ENCODE data around the gene TMEM222. TPM values are rescaled to one million over a fixed set of nuclear protein-coding genes. Genes with fewer than 3 reads are reported as not detected.
A peak's percentile ranks its signal among the peaks of the same experiment; 100 is the strongest.

Gene TMEM222
- total RNA-seq, 4 donors from 2014 or later: 17.3 to 27.1 (median 23.7) TPM

GRCh38 chr1:27357281-27358037 lies 35.5 kb downstream of the TMEM222 start:
- no peak for DNase-seq (ENCODE audit: low spot score)
- peak; percentile 51 for ATAC-seq (ENCODE audit: low FRiP score)
- TF ChIP-seq, protein P1, sequence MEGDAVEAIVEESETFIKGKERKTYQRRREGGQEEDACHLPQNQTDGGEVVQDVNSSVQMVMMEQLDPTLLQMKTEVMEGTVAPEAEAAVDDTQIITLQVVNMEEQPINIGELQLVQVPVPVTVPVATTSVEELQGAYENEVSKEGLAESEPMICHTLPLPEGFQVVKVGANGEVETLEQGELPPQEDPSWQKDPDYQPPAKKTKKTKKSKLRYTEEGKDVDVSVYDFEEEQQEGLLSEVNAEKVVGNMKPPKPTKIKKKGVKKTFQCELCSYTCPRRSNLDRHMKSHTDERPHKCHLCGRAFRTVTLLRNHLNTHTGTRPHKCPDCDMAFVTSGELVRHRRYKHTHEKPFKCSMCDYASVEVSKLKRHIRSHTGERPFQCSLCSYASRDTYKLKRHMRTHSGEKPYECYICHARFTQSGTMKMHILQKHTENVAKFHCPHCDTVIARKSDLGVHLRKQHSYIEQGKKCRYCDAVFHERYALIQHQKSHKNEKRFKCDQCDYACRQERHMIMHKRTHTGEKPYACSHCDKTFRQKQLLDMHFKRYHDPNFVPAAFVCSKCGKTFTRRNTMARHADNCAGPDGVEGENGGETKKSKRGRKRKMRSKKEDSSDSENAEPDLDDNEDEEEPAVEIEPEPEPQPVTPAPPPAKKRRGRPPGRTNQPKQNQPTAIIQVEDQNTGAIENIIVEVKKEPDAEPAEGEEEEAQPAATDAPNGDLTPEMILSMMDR (IDR thresholded peaks at IDR 0.05): peak in 2 of 3 donors; percentile 55 to 90

DNA sequence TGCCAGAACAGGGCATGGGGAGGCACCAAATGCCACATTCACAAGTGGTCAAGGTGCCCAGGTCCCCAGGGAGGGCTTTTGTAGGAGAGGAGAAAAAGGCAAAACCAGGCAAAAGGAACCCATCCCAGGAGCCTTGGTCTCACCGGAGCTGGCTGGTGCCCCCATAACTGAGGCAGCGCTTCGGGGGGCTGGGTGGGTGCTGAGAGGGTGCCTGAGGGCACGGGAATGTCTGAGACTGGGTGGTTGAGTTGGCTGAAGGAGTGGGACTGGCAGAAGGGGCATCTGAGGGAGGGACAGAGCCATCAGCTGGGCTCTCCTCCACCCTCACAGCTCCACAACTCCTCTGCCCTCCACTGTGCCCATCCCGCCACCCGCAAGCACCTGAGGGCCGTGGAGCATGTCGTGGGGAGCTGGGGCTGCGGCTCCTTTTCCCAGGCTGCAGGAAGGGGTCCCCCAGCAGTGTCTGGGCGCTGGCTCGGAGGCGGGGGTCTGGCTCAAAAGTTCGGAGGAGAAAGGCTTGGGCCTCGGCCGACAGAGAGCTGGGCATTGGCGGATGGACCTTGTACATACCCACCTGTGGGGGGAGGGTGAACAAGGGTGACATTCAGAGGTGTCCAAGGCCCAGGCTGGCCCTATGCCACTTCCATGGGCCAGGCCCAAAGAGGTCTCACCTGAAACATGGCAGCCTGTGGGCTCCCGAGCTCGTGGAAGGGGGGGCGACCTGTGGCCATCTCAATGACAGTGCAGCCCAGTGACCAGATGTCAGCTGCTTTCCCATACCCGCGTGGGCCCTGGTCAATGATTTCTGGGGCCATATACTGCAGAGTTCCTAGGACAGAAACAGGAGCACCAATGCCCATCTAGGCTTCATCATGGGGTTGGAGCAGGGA lies 36.3 kb downstream of the TMEM222 start:
- no peak for ATAC-seq (ENCODE audit: low FRiP score)

GRCh38 chr1:27358928-27359313 lies 37.0 kb downstream of the TMEM222 start:
- TF ChIP-seq, protein P1 (IDR thresholded peaks at IDR 0.05): no peak
- DNase-seq (ENCODE audit: low spot score) (no peak), ATAC-seq (ENCODE audit: low FRiP score) (no peak)

More for the DNA sequence above, 36.3 kb downstream of the TMEM222 start:
- TF ChIP-seq, protein P1 (IDR thresholded peaks at IDR 0.05): no peak
- no peak for DNase-seq (ENCODE audit: low spot score)

DNA sequence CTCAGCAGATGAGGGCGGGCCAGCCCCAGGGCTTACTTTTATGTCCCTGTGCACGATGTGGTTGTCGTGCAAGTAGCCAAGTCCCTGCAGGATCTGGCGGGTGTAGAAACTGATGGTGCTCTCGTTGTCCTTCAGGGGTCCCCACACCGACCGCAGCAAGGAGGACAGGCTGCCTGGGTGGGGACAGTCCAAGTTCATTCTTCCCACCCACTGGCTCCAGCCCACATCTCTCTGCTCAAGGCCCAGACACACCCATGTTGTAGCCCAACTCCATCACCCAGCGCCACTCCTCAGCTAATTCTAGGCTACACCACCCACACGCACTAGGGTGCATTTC lies 37.8 kb downstream of the TMEM222 start:
- TF ChIP-seq, protein P1 (IDR thresholded peaks at IDR 0.05): no peak
- ATAC-seq (ENCODE audit: low FRiP score) (no peak), DNase-seq (ENCODE audit: low spot score) (no peak)

DNA sequence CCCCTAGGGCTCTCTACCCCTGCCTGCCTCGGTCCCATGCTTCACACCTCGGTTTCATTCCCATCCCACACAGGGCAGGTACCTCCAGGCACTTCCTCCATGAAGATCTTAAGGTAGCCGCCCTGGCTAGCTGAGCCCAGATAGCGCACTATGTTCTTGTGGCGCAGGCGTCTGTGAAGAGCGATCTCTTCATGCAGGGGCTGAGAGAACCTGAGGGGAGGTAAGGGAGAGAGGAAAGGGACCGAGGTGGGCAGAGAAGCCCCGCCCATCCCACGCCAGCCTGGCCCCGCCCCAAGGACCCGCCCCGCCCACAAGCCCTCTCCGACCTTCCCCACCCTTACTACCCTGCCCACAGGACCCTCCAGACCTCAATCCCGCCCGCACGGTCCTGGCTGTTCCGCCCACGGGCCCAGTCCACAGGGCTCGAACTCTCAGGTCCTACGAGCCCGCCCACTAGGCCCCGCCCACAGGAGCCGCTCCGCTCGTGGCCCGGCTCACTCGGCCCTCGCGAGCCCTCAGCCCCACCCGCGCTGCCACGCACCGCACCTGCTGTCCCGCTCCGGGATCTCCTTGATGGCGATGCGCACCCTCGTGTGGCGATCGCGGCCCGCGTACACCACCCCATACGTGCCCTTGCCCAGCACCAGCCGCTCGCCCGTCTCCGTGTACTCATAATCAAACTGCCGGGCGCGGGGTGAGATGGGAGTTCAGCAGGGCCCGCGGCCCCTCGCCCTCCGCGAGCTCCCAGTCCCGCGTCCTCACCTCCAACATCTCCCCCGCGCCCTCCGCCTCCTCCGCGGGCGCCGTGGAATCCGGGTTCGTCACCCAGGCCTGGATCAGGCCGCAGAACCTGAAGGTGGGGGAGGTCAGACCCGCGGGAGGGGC lies 38.4 kb downstream of the TMEM222 start:
- DNase-seq (ENCODE audit: low spot score) (no peak), ATAC-seq (ENCODE audit: low FRiP score) (no peak)
- TF ChIP-seq, protein P1 (IDR thresholded peaks at IDR 0.05): no peak

DNA sequence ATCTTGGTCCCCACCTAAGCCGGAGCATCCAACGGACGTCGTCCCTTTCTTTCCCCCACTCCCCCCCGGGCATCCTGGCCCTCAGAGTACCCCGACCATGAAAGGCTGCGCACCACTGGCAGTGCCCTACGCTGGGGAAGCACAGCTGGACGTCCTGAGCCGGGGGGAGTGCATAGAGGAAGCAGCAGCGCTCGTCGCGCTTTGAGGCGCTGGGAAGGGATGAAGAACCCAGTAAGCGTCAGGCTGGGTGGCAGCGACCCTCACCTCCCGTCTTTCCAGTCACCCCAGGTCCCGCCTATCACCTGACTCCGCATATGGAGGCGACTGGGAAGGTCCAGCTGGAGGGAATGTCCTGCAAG lies 39.1 kb downstream of the TMEM222 start:
- DNase-seq (ENCODE audit: low spot score) (no peak), ATAC-seq (ENCODE audit: low FRiP score) (no peak)
- TF ChIP-seq, protein P1 (IDR thresholded peaks at IDR 0.05): no peak

All from omental fat pad (tissue), 4 donors.